LoVo (cell line): ENCODE data around the gene CDH3.

ENCODE experiments used
- DNase-seq: peaks from one replicate; pipeline ENCODE4 v3.0.0-alpha.2; 2016; ENCODE audit warnings: low spot score

The CDH3 gene

GRCh38 chr16:68651136-68651535 lies 6.0 kb downstream of the CDH3 start:
- no peak for DNase-seq

GRCh38 chr16:68652659-68653058 lies 7.5 kb downstream of the CDH3 start:
- DNase-seq, result no peak

GRCh38 chr16:68655806-68656205 lies 10.7 kb downstream of the CDH3 start:
- no peak for DNase-seq

GRCh38 chr16:68656751-68657150 lies 11.6 kb downstream of the CDH3 start:
- no peak for DNase-seq

- peak; percentile 88 for DNase-seq
Measured at GRCh38 chr16:68658341-68658973, 13.3 kb downstream of the CDH3 start.

GRCh38 chr16:68658974-68659360 lies 13.9 kb downstream of the CDH3 start:
- DNase-seq, result no peak

- DNase-seq, result no peak
Measured at GRCh38 chr16:68659412-68660358, 14.6 kb downstream of the CDH3 start.

- DNase-seq, result no peak
Measured at GRCh38 chr16:68660359-68660795, 15.3 kb downstream of the CDH3 start.

GRCh38 chr16:68662035-68662434 lies 16.9 kb downstream of the CDH3 start:
- no peak for DNase-seq

GRCh38 chr16:68664297-68664696 lies 19.2 kb downstream of the CDH3 start:
- DNase-seq, result no peak

GRCh38 chr16:68665501-68665900 lies 20.4 kb downstream of the CDH3 start:
- no peak for DNase-seq

- DNase-seq, result no peak
Measured at GRCh38 chr16:68668266-68668665, 23.2 kb downstream of the CDH3 start.

- DNase-seq, result no peak
Measured at GRCh38 chr16:68676113-68676860, 31.2 kb downstream of the CDH3 start.

GRCh38 chr16:68681038-68681437 lies 35.9 kb downstream of the CDH3 start:
- DNase-seq, result no peak

- no peak for DNase-seq
Measured at GRCh38 chr16:68685685-68686478, 40.8 kb downstream of the CDH3 start.

- no peak for DNase-seq
Measured at GRCh38 chr16:68686905-68687304, 41.8 kb downstream of the CDH3 start.

- DNase-seq, result no peak
Measured at GRCh38 chr16:68689921-68690320, 44.8 kb downstream of the CDH3 start.

GRCh38 chr16:68695575-68695974 lies 50.5 kb downstream of the CDH3 start:
- DNase-seq, result no peak

- no peak for DNase-seq
Measured at GRCh38 chr16:68696514-68696913, 51.4 kb downstream of the CDH3 start.

- DNase-seq, result no peak
Measured at GRCh38 chr16:68698091-68698490, 53.0 kb downstream of the CDH3 start.

GRCh38 chr16:68700120-68700519 lies 55.0 kb downstream of the CDH3 start:
- no peak for DNase-seq

- DNase-seq, result no peak
Measured at GRCh38 chr16:68700831-68701230, 55.7 kb downstream of the CDH3 start.
